Measurements from ENCODE around the gene GPX2.

DNA sequence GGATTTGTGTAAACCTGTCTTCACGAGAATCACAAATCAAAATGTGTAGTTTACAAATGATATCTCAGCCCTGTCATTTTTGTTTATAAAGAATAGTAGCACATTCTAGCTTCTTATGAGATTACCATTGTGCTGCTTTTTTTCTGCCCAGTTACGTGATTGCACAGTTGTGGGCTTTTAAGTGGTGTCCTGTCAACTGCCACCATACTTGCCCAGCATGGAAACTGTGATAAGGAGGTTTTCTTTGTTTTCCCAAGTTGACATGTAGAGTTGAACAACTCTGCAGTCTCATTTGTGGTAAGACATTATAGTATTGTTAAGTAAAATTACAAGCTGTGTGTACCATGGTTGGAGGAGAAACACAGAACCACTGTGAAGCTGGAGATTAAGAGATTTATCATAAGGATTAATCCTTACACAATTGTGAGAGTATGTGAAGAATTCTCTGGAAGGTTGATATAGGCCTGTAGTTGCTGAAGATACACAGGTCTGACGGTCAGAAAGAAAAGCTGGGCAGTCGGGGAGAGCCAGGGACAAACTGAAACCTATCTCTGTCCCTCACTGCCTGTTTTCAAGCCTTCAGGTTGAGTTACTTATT is 16.0 kb downstream of the GPX2 start:
- TF ChIP-seq, protein P1, sequence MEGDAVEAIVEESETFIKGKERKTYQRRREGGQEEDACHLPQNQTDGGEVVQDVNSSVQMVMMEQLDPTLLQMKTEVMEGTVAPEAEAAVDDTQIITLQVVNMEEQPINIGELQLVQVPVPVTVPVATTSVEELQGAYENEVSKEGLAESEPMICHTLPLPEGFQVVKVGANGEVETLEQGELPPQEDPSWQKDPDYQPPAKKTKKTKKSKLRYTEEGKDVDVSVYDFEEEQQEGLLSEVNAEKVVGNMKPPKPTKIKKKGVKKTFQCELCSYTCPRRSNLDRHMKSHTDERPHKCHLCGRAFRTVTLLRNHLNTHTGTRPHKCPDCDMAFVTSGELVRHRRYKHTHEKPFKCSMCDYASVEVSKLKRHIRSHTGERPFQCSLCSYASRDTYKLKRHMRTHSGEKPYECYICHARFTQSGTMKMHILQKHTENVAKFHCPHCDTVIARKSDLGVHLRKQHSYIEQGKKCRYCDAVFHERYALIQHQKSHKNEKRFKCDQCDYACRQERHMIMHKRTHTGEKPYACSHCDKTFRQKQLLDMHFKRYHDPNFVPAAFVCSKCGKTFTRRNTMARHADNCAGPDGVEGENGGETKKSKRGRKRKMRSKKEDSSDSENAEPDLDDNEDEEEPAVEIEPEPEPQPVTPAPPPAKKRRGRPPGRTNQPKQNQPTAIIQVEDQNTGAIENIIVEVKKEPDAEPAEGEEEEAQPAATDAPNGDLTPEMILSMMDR (IDR thresholded peaks at IDR 0.05) = no peak
- TF ChIP-seq EZH2phosphoT487 (IDR thresholded peaks at IDR 0.05) (no peak), EZH2 (IDR thresholded peaks at IDR 0.05) (no peak)
